ENCODE measurements around the gene ABAT.
A peak's percentile ranks its signal among the peaks of the same experiment; 100 is the strongest.
"Not testable (repeated sequence)": the region's sequence is repeated elsewhere in the genome, so short reads cannot be mapped to it uniquely, and the experiment has no call there.

Gene ABAT

GRCh38 chr16:8785408-8785807 is 111.0 kb downstream of the ABAT start:
- no peak for DNase-seq (ENCODE audit: low read depth)

- not testable (repeated sequence) for DNase-seq (ENCODE audit: low read depth)
These were observed 111.9 kb downstream of the ABAT start for GRCh38 chr16:8786316-8786715.

- no peak for DNase-seq (ENCODE audit: low read depth)
These were observed 114.3 kb downstream of the ABAT start for GRCh38 chr16:8788578-8789172.

- no peak for DNase-seq (ENCODE audit: low read depth)
These were observed 120.7 kb downstream of the ABAT start for GRCh38 chr16:8795091-8795490.

GRCh38 chr16:8795818-8796217 is 121.4 kb downstream of the ABAT start:
- DNase-seq (ENCODE audit: low read depth), result no peak

- DNase-seq (ENCODE audit: low read depth), result no peak
These were observed 122.3 kb downstream of the ABAT start for GRCh38 chr16:8796469-8797363.

GRCh38 chr16:8797364-8798173 is 123.2 kb downstream of the ABAT start, which contains the start of the genes PMM2 and TMEM186:
PMM2 (plus strand) TSS chr16:8797839; CDS start chr16:8797883, 44 bp downstream.
TMEM186 (minus strand) TSS chr16:8797639; CDS start chr16:8797614, 25 bp downstream.
- DNase-seq (ENCODE audit: low read depth), result peak; percentile 78

GRCh38 chr16:8798174-8798527 is 123.7 kb downstream of the ABAT start:
- DNase-seq (ENCODE audit: low read depth), result peak; percentile 15

- no peak for DNase-seq (ENCODE audit: low read depth)
These were observed 124.2 kb downstream of the ABAT start for GRCh38 chr16:8798535-8799157.

- no peak for DNase-seq (ENCODE audit: low read depth)
These were observed 127.3 kb downstream of the ABAT start for GRCh38 chr16:8801701-8802100.

- DNase-seq (ENCODE audit: low read depth), result not testable (repeated sequence)
These were observed 129.3 kb downstream of the ABAT start for GRCh38 chr16:8803733-8804132.

GRCh38 chr16:8804313-8804712 is 129.9 kb downstream of the ABAT start:
- DNase-seq (ENCODE audit: low read depth), result no peak

GRCh38 chr16:8806272-8806983 is 132.0 kb downstream of the ABAT start:
- DNase-seq (ENCODE audit: low read depth), result no peak

- DNase-seq (ENCODE audit: low read depth), result no peak
These were observed 132.8 kb downstream of the ABAT start for GRCh38 chr16:8807189-8807588.

GRCh38 chr16:8808009-8808408 is 133.6 kb downstream of the ABAT start:
- DNase-seq (ENCODE audit: low read depth), result no peak

- DNase-seq (ENCODE audit: low read depth), result no peak
These were observed 134.4 kb downstream of the ABAT start for GRCh38 chr16:8808613-8809353.

GRCh38 chr16:8812162-8812843 is 137.9 kb downstream of the ABAT start:
- DNase-seq (ENCODE audit: low read depth), result no peak

- DNase-seq (ENCODE audit: low read depth), result no peak
These were observed 139.8 kb downstream of the ABAT start for GRCh38 chr16:8814095-8814806.

GRCh38 chr16:8816967-8817655 is 142.7 kb downstream of the ABAT start:
- DNase-seq (ENCODE audit: low read depth), result peak; percentile 21
